GM18520 (cell line): ENCODE measurements around the gene C19orf81.

Experiments
- ATAC-seq: cut with Tn5 transposase; IDR thresholded peaks from one replicate; pipeline ENCODE4 v1.9.1; 2021; ENCODE audit not compliant: unreplicated experiment

C19orf81 gene

DNA sequence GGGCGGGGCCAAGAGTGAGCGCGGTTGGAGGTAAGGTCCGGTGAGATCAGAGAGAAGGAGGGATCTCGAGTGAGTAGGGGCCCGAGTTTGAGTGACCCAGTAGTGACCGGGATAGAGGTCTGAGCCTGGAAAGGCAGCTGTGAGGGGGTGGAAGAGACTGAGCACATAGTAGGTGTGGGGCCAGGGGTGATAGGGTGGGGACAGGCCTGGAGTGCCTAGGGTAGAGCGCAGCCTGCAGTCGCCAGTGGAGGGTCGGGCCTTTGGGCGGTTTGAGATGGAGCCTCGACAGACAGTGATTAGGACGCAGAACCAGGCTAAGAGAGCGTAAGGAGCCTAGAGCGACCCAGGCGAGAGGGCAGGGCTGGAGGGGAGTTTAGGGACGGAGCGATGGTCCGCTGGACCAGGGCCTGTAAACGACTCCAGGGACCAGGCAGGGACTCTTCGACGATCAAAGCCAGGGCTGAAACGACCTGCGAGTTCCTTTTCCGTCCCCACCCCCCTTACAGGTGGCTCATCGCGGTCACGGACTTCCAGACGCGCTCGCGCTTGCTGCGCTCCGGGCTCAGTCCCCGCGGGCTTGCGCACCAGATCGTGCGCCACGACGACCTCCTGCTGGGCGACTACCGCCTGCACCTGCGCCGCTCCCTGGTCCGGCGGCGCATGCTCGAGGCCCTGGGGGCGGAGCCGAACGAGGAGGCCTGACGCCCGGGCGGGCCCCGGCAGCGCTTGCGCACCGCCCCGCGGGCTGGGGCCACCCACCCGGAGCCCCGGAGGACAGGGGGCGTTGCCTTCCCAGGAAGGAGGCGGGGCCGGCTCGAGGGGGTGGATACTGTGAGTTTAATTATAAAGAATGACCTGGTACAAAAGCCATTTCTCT lies 9.4 kb downstream of the C19orf81 start:
- no peak for ATAC-seq

- ATAC-seq = no peak
These were observed 10.3 kb downstream of the C19orf81 start for GRCh38 chr19:50659318-50660087.

DNA sequence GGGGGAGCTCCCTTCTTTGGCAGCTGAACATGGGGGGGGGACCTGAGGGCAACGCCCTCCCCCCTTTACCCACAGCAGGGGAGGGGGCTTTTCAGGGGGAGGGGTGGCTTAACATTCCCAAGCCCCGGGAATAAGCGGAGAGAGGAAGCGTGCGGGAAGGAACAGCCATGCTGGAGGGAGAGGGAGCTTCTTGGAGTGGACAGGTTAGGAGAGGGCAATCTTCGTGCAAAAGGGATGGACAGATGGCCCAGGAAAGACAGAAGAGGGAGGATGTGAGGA lies 10.8 kb downstream of the C19orf81 start:
- ATAC-seq = no peak

DNA sequence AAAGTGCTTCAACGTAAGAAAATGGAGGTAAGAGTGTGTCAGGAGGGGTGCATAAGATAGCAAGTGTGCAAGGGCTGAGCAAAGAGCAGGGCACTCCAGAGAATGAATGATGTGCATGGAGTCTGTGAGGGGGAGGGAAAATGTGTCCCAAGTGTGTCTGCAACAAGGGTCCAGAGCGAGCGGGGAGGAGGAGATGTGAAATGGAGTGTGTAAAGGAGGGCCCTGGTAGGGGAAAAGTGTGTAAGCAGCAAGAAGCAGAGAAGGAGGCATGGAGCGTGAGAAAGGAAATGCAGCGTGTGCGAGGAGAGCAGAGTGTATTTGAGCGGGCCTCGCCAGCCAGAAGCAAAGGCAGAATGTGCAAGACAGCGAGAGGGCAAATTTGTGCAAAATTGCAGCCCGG lies 11.8 kb downstream of the C19orf81 start:
- no peak for ATAC-seq

DNA sequence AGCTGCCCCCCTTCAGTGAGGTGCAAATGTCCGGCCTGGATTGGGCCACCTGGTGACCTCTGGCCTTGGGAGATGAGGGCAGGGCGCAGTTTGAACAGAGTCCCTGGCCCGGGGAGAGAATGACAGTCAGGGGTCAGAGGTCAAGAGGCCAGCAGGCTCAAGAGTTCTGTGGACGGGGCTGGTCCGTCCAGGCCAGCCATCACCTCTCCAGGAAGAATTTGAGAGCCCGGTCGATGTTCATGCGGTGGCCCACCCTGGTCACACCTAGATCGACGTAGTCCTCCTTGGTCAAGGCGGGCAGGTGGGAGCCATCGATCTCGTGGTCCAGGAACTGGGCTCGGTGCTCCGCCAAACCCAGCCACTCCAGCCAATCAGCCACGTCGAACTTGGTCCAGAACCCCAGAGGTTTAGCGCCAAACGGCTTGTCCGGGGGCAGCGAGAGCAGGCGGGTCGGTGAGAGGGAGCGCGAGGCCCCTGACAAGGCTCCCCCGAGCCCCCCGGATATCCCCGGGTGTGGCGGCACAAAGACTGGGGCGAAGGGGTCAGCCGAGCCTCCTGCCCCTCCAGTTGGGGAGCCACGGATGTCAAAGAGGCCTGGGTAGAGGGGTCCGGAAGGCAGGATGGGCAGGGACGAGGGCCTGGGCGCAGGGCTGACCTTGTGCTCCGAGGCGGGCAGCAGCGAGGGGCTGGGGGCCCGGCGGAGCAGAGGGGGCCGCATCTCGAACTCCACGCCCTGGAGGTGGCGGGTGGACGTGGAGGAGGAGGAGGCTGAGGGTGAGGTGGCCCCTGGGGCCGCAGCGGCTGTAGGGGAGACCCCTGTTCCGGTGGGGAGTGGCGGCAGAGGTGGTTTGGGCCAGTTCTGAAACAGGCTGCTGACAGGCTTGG lies 12.8 kb downstream of the C19orf81 start:
- ATAC-seq = no peak

DNA sequence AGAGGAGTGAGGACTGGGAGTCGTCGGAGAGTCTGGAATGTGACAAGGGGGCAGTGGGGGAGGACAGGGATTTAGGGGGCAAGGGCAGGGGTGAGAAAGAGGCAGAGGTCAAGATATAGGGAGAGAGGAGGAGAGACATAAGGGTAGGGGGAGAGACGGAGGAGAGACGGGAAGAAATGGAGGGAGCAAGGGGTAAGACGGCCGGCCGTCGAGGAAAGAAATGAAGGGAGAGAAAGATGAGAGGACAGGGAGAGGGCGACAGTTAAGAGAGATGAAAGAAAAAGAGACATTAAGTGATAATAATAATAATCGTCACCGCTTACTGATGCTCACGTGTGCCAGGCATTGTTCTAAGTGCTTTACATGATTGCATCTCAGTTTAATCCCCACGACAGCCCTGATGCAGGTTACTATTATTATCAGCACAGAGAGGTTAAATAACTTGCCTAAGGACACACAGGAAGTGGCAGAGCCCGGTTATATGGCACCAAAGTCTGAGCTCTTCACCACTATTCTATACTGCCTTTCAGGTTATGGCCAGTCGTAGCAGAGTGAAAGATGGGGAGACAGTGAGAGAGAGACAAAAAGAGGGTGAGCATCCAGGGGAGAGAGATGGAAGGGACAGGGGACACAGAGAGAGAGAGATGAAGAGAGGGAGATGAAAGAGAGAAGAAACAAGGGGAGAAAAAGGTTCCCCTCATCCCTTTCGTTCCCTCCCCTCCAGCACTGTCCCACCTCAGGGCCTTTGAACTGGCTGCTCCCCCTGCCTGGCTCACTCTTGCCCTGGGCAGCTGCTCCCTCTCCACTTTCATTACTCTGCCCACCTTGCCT lies 13.6 kb downstream of the C19orf81 start:
- ATAC-seq = no peak

GRCh38 chr19:50663482-50663790 lies 14.2 kb downstream of the C19orf81 start:
- no peak for ATAC-seq

DNA sequence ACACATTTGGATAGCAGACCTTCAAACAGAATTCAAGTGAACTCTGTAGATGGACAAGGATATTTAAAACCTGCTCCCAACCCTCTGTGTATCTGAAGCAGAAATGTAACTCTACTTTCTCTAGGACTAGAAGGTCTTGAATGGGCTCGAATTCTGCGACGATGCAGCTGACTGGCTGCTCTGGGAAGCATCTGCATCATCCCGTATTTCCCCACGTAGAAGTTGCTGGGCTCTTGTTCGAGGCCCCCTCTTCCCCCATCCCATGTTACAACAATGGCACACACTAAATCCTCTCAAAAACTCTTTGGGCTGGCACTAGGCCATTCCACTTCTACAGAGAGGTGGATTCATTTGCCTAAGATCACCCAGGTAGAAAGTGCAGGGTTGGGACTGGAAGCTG lies 15.0 kb downstream of the C19orf81 start:
- no peak for ATAC-seq

DNA sequence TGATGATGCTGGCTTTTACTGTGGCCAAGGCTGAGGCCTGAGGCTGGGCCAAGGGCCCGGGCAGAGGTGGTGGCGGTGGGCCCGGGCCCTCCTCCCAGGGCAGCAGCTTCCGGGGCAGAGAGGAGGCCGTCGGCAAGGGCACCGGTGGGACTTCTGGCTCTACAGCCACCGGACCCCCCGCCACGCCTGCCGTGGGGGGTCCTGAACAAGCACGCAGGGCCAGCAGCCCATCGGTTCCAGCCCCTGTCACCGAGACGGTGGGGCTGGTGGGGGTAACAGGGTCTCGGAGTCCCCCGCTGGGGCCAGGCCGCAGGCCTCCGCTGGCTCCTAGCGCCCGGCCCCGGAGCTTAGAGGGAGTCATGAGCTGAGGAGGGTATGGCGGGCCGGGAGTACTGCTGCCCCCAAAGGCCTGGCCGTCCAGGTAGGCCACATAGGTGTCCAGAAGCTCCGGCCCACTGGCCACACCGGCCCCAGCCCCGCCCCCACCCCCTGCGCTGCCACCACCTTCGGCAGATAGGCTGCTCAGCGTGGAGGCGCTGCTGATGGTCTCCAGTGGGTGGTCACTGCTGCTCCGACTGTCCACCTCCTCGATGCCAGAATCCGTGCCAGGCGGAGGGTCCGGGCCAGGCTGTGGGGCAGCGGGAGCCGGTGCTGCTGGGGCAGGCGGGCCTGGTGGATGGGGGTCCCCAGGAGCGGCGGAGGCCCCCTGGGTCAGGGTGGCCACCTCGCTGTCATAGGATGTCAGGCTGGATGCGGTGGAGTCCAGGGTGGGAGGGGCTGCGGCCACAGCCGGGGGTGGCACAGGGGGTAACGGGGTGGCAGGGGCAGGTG lies 17.3 kb downstream of the C19orf81 start:
- no peak for ATAC-seq

DNA sequence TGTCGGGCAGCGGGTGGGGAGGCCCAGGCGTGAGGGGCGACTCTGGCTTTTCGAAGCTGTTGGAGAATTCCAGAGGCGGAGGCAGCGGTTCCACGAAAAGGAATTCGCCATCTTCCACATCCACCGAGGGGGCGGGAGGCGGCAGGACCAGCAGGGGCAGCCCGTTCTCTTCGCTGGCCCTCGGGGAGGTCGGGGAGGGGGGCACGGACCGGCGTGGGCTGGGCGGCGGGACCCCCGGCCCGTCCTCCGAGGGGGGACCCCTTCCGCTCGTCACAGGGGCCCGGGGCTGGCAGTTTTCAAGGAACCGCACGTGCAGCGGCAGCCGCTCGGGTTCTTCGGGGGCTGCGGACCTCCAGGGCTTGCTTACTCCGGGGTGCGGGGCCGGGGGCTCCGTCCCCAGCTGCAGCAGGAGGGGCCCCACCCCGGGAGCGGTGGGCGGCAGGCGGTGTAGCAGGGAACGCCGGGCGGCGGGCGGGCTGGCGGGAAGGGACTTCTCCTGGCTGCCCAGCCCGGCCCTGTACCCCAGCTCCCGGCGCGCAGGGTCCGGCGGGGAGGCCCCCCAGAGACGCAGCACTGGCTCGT lies 18.0 kb downstream of the C19orf81 start:
- no peak for ATAC-seq

DNA sequence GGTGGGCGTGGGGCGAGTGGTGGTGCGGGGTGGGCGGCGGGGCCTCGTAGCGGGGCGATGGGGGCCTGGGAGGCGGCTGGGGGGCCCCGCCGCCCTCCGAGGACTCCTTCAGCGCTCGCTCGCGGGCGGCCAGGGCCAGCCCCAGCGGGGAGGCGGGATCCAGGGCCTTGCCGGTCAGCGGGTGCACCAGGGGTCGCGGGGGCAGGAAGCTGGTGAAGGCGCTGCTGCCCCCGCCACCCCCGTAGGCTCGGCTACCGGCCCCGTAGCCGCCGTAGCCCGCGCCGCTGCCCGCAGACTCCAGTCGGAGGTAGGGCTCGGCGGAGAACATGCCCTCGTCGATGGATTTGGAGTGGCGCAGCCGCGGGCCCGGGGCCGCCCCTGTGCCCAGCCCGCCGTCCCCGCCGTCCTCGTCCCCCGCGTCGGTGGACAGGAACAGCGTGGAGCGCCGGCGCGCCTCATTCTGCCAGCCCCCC lies 18.6 kb downstream of the C19orf81 start:
- ATAC-seq = no peak

GRCh38 chr19:50668416-50668815 lies 19.2 kb downstream of the C19orf81 start:
- ATAC-seq = no peak

DNA sequence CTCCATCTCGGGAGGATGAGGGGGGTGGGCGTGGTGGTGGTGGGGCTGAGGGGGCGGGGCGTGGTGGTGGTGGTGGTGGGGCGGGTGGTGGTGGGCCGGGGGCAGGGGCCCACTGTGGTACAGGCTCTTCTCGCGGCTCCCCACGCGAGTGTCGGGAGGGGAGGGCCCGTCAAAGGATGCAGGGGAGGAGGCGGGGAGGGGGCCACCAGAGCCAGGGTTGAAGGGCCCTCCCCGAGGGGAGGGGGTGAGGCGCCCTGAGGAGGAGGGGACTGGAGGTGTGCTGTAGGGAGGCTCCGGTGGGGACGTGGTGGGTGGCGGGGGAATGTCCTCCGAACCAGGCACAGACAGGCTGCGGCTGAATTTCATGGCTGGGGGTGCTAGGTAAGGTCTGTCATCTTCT lies 19.6 kb downstream of the C19orf81 start:
- ATAC-seq = no peak

DNA sequence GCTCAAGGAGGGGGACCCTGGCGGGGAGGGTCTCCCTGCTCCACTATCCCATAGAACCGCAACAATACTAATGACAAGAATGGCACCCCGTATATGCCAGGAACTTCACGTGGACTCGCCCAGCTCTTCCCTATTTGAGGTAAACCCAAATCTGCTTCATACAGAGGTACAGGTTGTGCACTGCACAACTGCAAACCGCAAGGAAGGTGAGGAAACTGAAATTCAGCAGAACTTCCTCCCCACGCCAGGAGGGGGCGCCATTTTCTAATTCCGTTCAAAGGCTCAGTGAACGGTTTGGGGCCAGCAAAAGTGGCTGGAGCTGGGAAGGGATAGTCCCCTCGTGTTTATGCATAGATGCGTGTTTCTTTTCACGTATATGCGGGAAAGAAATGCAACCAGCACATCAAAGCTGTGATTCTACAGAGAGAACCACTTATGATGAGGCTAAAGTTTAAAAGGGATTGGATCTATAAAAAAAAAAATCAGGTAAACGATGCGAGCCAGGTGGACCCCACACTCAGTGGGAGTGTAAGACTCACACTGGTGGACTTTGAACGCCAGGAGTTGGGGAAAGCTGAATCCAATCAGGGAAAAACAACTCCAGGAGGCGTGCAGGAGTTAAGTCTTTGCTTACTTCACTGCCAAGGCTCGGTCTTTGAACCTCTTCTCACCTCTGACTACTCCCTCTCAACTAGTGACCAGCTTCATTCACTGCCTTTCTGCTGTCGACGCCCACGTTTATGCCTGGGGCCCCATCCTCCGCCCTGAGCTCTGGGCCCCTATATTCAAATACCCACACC lies 20.3 kb downstream of the C19orf81 start:
- ATAC-seq = no peak

- no peak for ATAC-seq
These were observed 20.8 kb downstream of the C19orf81 start for GRCh38 chr19:50670102-50670380.

- ATAC-seq = no peak
These were observed 23.9 kb downstream of the C19orf81 start for GRCh38 chr19:50673118-50673517.

GRCh38 chr19:50676625-50677197 lies 27.5 kb downstream of the C19orf81 start:
- no peak for ATAC-seq

DNA sequence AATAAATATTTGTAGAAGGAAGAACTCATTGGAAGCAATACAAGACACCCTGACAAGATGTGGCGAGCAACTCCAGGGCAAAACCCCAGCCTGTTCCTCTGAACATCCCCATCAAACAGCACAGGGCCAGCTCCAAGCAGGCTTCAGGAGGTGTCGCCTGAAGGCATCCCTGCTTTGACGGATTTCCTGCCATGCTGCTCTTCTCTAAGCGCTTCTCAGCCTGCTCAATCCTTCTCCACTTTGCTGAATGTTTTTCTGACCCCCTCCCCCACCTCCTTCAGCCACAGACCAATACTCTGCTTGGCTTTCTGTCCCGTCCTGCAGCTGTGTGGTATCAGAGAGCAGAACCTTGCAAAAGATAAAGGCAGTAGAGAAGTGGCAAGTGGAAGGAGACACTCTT lies 28.4 kb downstream of the C19orf81 start:
- ATAC-seq = no peak

- no peak for ATAC-seq
These were observed 29.1 kb downstream of the C19orf81 start for GRCh38 chr19:50678323-50678722.
